ENCODE data around the gene TCF12.

The TCF12 gene

GRCh38 chr15:57122080-57122840, 203.8 kb downstream of the TCF12 start:
- H3K4me3 ChIP-seq (ENCODE audit: low read depth, low read length): no peak overlapping the region
- TF ChIP-seq, protein P1, sequence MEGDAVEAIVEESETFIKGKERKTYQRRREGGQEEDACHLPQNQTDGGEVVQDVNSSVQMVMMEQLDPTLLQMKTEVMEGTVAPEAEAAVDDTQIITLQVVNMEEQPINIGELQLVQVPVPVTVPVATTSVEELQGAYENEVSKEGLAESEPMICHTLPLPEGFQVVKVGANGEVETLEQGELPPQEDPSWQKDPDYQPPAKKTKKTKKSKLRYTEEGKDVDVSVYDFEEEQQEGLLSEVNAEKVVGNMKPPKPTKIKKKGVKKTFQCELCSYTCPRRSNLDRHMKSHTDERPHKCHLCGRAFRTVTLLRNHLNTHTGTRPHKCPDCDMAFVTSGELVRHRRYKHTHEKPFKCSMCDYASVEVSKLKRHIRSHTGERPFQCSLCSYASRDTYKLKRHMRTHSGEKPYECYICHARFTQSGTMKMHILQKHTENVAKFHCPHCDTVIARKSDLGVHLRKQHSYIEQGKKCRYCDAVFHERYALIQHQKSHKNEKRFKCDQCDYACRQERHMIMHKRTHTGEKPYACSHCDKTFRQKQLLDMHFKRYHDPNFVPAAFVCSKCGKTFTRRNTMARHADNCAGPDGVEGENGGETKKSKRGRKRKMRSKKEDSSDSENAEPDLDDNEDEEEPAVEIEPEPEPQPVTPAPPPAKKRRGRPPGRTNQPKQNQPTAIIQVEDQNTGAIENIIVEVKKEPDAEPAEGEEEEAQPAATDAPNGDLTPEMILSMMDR (IDR thresholded peaks at IDR 0.05; ENCODE audit: control insufficient read depth, extremely low read depth, insufficient read depth): no peak
- no peak for DNase-seq (ENCODE audit: low read depth)

GRCh38 chr15:57124036-57124435, 205.6 kb downstream of the TCF12 start:
- DNase-seq (ENCODE audit: low read depth): no peak
- H3K4me3 ChIP-seq (ENCODE audit: low read depth, low read length): no peak overlapping the region
- TF ChIP-seq, protein P1 (IDR thresholded peaks at IDR 0.05; ENCODE audit: control insufficient read depth, extremely low read depth, insufficient read depth): no peak

- TF ChIP-seq, protein P1 (IDR thresholded peaks at IDR 0.05; ENCODE audit: control insufficient read depth, extremely low read depth, insufficient read depth): no peak
- no peak overlapping the region for H3K4me3 ChIP-seq (ENCODE audit: low read depth, low read length)
- no peak for DNase-seq (ENCODE audit: low read depth)
Observed at GRCh38 chr15:57129064-57129463, 210.6 kb downstream of the TCF12 start.

DNA sequence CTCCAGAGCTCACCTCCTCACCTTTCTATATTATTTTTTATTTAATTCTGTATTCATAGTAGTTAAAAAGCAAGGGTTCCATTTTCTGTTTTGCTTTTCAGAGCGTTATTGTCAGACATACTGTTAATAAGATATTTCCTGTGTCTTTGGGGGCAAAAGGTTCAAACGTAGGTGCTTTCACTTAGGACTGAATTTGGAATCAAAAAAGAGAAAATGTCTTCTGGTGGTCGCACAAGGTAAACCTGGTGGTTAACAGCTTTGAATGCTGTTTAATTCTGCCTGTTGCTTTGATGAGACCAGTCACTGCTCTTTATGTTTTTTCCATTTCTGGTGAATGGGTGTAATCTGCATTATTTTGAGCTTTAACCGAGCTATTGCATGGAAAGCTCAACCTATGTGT, 212.5 kb downstream of the TCF12 start:
- DNase-seq (ENCODE audit: low read depth): no peak
- no peak overlapping the region for H3K4me3 ChIP-seq (ENCODE audit: low read depth, low read length)
- TF ChIP-seq, protein P1 (IDR thresholded peaks at IDR 0.05; ENCODE audit: control insufficient read depth, extremely low read depth, insufficient read depth): no peak

DNA sequence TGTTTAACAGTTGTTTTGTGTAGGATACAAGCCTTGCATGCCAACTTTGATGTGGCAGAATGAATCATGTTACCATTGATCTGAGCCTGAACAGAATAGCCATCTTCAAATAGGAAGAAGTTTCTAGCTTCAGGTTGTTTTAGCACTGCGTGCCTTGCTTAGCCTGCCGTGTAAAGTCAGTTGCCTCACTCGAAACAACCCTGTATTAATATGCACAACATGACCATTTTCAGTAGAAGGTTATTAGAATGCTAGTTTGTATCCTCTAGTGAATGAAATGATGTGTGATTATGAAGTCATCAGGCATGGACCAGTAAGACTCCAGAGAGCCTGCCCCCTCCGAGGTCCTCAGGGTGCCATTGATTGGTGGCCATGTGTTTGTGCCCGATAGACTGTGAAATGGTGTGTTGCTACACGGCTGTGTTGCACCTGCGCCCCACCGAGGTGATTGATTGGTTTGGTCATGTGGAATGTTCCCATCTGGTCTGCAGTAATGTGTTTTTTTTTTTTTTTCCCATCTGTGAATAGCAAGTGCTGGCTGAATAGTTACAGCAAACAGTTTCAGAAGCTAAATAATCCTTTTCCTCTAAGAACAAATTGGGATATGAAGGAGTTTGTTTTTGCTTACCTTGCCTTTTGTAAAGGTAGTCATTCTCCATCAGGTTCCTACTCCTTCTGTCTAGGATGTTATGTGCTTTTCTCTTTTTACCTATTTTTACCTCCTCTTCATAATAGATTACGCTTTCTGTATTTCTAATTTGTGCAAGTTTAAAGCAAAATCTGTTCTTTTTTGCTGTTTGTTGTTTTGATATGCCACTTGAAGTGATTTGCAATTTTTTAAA, 214.9 kb downstream of the TCF12 start:
- TF ChIP-seq, protein P1 (IDR thresholded peaks at IDR 0.05; ENCODE audit: control insufficient read depth, extremely low read depth, insufficient read depth): no peak
- H3K4me3 ChIP-seq (ENCODE audit: low read depth, low read length): no peak overlapping the region
- DNase-seq (ENCODE audit: low read depth): no peak

- H3K4me3 ChIP-seq (ENCODE audit: low read depth, low read length): no peak overlapping the region
- DNase-seq (ENCODE audit: low read depth): no peak
- TF ChIP-seq, protein P1 (IDR thresholded peaks at IDR 0.05; ENCODE audit: control insufficient read depth, extremely low read depth, insufficient read depth): no peak
Observed at GRCh38 chr15:57134071-57134605, 215.7 kb downstream of the TCF12 start.
